22Rv1 (cell line): ENCODE data around the gene ENDOV.

ENCODE experiments used
- H3K27ac ChIP-seq: fragments of 450-650 bp; 2 replicates; pipeline ENCODE4 v1.5.1; 2017
- CTCF ChIP-seq: fragments of 450-650 bp; IDR thresholded peaks from 2 replicates; pipeline ENCODE4 v1.5.1; 2017; ENCODE audit warnings: mild to moderate bottlenecking
- ZFX ChIP-seq: fragments of 450-650 bp; IDR thresholded peaks from 2 replicates; pipeline ENCODE4 v1.6.1; 2017; ENCODE audit warnings: antibody characterized with exemption, borderline replicate concordance

The ENDOV gene

DNA sequence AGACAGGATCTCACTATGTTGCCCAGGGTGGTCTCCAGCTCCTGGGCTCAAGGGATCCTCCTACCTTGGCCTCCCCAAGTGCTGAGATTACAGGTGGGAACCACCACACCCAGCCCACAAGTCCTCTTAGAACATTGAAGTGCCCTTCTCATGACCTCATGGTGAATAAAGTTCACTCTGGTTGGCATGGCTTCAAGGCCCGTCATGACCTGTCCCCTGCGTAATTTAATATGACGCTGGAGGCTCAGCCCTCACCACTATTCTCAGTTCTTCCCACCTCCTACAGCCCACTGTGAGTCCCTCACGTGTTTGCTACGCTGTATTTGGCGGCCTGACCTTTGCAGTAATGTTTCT is 1.9 kb downstream of the ENDOV start:
- TF ChIP-seq CTCF (no peak), ZFX (no peak)
- H3K27ac ChIP-seq: no peak overlapping the region

GRCh38 chr17:80418589-80418988 is 3.6 kb downstream of the ENDOV start:
- TF ChIP-seq ZFX (no peak), CTCF (no peak)
- no peak overlapping the region for H3K27ac ChIP-seq

DNA sequence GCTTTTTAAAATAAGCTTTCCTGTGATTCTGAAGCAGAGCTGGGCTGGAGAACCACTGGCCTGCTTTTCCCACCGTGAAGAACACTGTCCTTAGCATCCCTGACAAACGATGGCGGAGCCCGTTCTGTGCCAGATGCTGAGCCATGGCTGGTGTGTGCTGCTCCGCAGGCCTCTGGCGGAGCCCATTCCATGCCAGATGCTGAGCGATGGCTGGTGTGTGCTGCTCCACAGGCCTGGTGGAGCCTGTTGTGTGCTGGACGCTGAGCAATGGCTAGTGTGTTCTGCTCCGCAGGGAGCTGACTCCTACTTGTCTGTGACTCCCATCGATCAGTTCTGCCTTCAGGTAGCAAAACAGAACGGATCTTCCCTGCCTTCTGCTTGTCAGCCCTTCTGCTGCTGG is 4.3 kb downstream of the ENDOV start:
- no peak overlapping the region for H3K27ac ChIP-seq
- no peak for TF ChIP-seq CTCF
- no peak for TF ChIP-seq ZFX

GRCh38 chr17:80421381-80422090 is 6.6 kb downstream of the ENDOV start:
- TF ChIP-seq CTCF: no peak
- TF ChIP-seq ZFX: no peak
- no peak overlapping the region for H3K27ac ChIP-seq

DNA sequence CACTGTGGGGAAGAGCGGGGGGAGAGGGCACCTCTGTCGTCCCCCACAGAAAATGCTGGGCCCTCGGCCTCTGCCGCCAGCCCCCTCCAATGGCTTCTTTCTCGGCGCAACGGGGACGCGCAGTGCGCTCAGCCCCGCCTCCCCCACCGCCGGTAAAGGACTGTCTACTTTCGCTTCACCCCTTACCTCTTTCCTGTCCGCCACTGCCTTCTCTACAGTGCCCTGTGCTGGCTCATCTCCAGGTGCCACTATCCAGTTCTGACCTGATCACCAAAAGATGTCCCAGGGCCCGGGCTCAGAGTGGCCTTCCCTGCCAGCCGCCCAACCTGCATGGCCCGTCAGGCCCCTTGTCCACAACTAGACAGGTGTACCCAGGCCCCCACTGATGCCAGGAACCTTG is 7.3 kb downstream of the ENDOV start:
- no peak for TF ChIP-seq CTCF
- TF ChIP-seq ZFX: no peak
- no peak overlapping the region for H3K27ac ChIP-seq

- H3K27ac ChIP-seq: no peak overlapping the region
- TF ChIP-seq ZFX (no peak), CTCF (no peak)
Measured at GRCh38 chr17:80422981-80423380, 8.0 kb downstream of the ENDOV start.

DNA sequence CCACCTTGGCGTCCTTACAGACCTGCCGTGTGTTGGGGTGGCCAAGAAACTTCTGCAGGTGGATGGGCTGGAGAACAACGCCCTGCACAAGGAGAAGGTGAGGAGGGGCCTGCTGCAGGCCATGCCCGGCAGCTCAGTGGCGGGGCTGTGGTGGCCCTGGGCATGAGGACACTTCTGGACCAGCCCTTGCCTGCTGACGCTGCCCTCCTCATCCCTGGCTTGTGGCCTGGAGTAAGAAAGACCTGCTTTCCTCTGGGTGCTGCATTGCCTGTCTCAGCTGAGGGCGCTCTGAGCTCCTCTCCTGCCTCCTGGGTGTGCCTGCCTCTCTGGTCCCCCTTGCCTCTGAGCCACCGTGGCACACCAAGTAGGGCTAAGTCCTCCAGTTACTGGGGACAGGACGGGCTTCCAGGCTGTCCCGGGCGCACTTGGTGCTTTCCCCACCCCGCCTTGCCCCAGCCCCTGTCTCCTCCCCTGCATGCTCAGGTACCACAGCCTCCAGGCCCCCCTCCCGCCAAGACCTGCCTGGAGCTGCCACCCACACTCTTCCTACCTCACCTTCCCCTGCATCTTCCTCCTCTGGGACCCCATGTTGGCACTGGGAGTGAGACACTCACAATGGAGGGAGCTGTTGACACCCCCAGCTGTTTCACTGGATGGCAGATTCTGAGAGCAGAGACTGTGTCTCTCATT is 8.7 kb downstream of the ENDOV start:
- TF ChIP-seq CTCF (no peak), ZFX (no peak)
- H3K27ac ChIP-seq: no peak overlapping the region
